ENCODE results near the gene VPS16.

DNA sequence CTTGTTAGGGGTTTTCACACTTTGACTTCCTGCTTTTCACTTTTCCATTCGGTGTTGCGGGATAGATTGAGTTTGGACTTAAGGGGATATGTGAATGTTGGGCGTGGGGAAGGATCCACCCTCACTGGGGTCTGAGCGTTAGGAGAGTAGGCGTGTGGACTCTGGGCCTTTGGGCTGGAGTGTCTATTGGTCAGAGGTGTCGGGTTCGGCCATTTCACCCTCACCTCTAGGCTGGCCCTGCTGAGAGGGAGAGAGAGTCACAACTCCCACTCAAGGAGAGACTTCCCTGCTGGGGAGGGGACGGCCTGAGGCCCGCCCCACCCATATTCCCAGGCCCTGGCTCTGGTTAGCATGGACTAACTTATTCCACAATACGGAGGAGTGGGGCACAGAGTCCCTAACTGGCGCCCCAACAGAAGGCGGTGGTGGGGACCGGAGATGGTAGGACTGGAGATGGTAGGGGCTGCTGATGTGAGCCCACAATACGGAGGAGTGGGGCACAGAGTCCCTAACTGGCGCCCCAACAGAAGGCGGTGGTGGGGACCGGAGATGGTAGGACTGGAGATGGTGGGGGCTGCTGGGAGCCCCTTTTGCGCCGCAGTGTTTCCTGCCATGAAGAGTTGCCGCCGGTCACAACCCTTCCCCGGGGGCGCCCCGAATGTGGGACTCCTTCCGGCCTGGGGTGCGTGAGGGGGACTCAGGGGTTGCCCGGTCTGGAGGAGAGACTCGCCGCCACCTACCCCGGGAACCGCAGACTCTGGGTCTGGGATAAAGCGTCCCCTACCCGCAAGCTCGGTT lies 31.3 kb downstream of the VPS16 start:
- TF ChIP-seq, protein P1, sequence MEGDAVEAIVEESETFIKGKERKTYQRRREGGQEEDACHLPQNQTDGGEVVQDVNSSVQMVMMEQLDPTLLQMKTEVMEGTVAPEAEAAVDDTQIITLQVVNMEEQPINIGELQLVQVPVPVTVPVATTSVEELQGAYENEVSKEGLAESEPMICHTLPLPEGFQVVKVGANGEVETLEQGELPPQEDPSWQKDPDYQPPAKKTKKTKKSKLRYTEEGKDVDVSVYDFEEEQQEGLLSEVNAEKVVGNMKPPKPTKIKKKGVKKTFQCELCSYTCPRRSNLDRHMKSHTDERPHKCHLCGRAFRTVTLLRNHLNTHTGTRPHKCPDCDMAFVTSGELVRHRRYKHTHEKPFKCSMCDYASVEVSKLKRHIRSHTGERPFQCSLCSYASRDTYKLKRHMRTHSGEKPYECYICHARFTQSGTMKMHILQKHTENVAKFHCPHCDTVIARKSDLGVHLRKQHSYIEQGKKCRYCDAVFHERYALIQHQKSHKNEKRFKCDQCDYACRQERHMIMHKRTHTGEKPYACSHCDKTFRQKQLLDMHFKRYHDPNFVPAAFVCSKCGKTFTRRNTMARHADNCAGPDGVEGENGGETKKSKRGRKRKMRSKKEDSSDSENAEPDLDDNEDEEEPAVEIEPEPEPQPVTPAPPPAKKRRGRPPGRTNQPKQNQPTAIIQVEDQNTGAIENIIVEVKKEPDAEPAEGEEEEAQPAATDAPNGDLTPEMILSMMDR (IDR thresholded peaks at IDR 0.05; ENCODE audit: low read depth, low read length, missing input control), result no peak
- TF ChIP-seq REST (IDR thresholded peaks at IDR 0.05), result no peak
- no peak for TF ChIP-seq SP1 (IDR thresholded peaks at IDR 0.05)
- no peak for TF ChIP-seq YY1 (IDR thresholded peaks at IDR 0.05)
- no peak for TF ChIP-seq TAF1 (conservative IDR thresholded peaks at IDR 0.05)
- TF ChIP-seq, protein P2, sequence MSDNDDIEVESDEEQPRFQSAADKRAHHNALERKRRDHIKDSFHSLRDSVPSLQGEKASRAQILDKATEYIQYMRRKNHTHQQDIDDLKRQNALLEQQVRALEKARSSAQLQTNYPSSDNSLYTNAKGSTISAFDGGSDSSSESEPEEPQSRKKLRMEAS (IDR thresholded peaks at IDR 0.05), result no peak
- TF ChIP-seq RXRA (IDR thresholded peaks at IDR 0.05), result no peak
- TF ChIP-seq GABPA (IDR thresholded peaks at IDR 0.05 in 1 of 2, conservative IDR thresholded peaks at IDR 0.05 in 1 of 2), result no peak
- TF ChIP-seq RAD21 (IDR thresholded peaks at IDR 0.05), result no peak
- no peak for TF ChIP-seq ATF3 (IDR thresholded peaks at IDR 0.05)
- no peak for TF ChIP-seq JUND (IDR thresholded peaks at IDR 0.05)
